Psoas muscle (tissue), 8 donors: ENCODE measurements around the gene ME1. TPM values are rescaled to one million over a fixed set of nuclear protein-coding genes. Genes with fewer than 3 reads are reported as not detected.
"Not testable (repeated sequence)": the region's sequence is repeated elsewhere in the genome, so short reads cannot be mapped to it uniquely, and the experiment has no call there.

ENCODE experiments used
- ATAC-seq, 4 donors: fragments of 200-7000 bp; cut with Tn5 transposase; one replicate each; pipeline ENCODE4 v1.9.1; 2020; ENCODE audit warnings: moderate library complexity in 3 of 4, mild to moderate bottlenecking in 2 of 4
- DNase-seq, 2 donors: peaks; one replicate each; pipeline ENCODE4 v3.0.0-alpha.2; 2020
- H3K27ac ChIP-seq: fragments of 200-600 bp; one replicate; pipeline ENCODE4 v1.8.0; 2022
- H3K27me3 ChIP-seq, 3 donors: fragments of 200-600 bp in 1 of 3; one replicate each; pipeline versions ENCODE4 v1.6.1 to v1.8.0; 2013 to 2022; ENCODE audit warnings: low read length in 2 of 3, mild to moderate bottlenecking in 2 of 3, moderate library complexity in 1 of 3; ENCODE audit not compliant: insufficient read depth in 3 of 3
- H3K36me3 ChIP-seq, 2 donors: fragments of 200-600 bp in 1 of 2; one replicate each; pipeline versions ENCODE4 v1.6.1 to v1.8.0; 2013 to 2022; ENCODE audit warnings: low read depth in 1 of 2, mild to moderate bottlenecking in 1 of 2, moderate library complexity in 1 of 2; ENCODE audit not compliant: insufficient read depth in 1 of 2
- H3K4me1 ChIP-seq: fragments of 200-600 bp; one replicate; pipeline ENCODE4 v1.8.0; 2022
- H3K4me3 ChIP-seq: fragments of 200-600 bp; one replicate; pipeline ENCODE4 v1.8.0; 2022; ENCODE audit warnings: mild to moderate bottlenecking
- H3K9me3 ChIP-seq: fragments of 200-600 bp; one replicate; pipeline ENCODE4 v1.8.0; 2022
- CTCF ChIP-seq: fragments of 200-600 bp; IDR thresholded peaks from one replicate; pipeline ENCODE4 v1.8.0; 2022; ENCODE audit warnings: antibody characterized with exemption
- WGBS, 3 donors: extraction: QIAGEN DNeasy Blood & Tissue Kit; methylation state at CpG; one replicate each; pipeline versions ENCODE4 v1.1.6 to v1.1.7; 2013; 5-methylcytosine and 5-hydroxymethylcytosine counted together
- intact Hi-C, 2 donors: fragments of 100-400 bp; cut with DNase I; formaldehyde crosslinking; loops; one replicate each; pipeline versions ENCODE4 v1.11.0 to v1.14.2; 2022
- polyA plus RNA-seq, 3 donors: library from polyadenylated mRNA; stranded (reverse); fragments of 200-250 nt; gene quantifications; one replicate each; pipeline ENCODE4 v1.2.3, GENCODE V29; 2013
- total RNA-seq, 4 donors: library from RNA; stranded (reverse); fragmentation: NEBNext Ultra II Directional in 2 of 4; extraction: Animal tissue kit (Norgen Biotek cat#: 25700) in 2 of 4; gene quantifications; one replicate each; pipeline versions ENCODE4 v1.2.1 to v1.2.4, GENCODE V29; 2021 to 2023
- donor health status: healthy with polysubstance abuse.
- donor health status: DM: no; HTN: no; CAD: no; lungs with moderate emphysema.
- donor health status: Bipolar disorder and iron deficiency.
- donor health status: healthy.
- donor health status: DM: yes; HTN: yes; CAD: no.
- donor health status: DM: no; HTN: no; CAD: no.
- donor health status: DM: no; HTN: no; CAD: no.
- donor health status: DM: yes; HTN: yes; CAD: no.

ME1 gene
- total and polyA plus RNA-seq, 7 donors = 13.5 to 52.2 (median 33.2) TPM

- no peak for ATAC-seq
- no peaks in the 10 kb centered on the region for H3K4me1 ChIP-seq
- intact Hi-C loops = no loop called here
Observed at GRCh38 chr6:83459663-83460062, 28.8 kb upstream of the ME1 start.

GRCh38 chr6:83450015-83450414 lies 19.2 kb upstream of the ME1 start:
- DNase-seq, H3K4me3 ChIP-seq, H3K27me3 ChIP-seq, intact Hi-C loops, H3K36me3 ChIP-seq, H3K9me3 ChIP-seq, ATAC-seq, H3K4me1 ChIP-seq, H3K27ac ChIP-seq: not testable (repeated sequence)
- 94 to 95% (median 94%) methylated on average over 6 of the region's 6 CpGs for WGBS, 3 donors

More at GRCh38 chr6:83459663-83460062, 28.8 kb upstream of the ME1 start:
- Histone ChIP-seq H3K9me3 (no peaks in the 10 kb centered on the region), H3K36me3 (no peaks in the 10 kb centered on the region), H3K27ac (no peak overlapping the region), H3K4me3 (no peak overlapping the region), H3K27me3 (no peaks in the 10 kb centered on the region)
- DNase-seq = no peak
- TF ChIP-seq CTCF = no peak

- DNase-seq, H3K27ac ChIP-seq, H3K9me3 ChIP-seq, H3K27me3 ChIP-seq, H3K4me1 ChIP-seq, H3K4me3 ChIP-seq, intact Hi-C loops, H3K36me3 ChIP-seq, ATAC-seq: not testable (repeated sequence)
- 89 to 93% (median 92%) methylated on average over 9 of the region's 9 CpGs for WGBS, 3 donors
Observed at GRCh38 chr6:83444086-83444699, 13.3 kb upstream of the ME1 start.

GRCh38 chr6:83443516-83443915 lies 12.7 kb upstream of the ME1 start:
- TF ChIP-seq CTCF = no peak
- Histone ChIP-seq H3K4me3 (no peak overlapping the region), H3K4me1 (no peaks in the 10 kb centered on the region), H3K36me3 (no peaks in the 10 kb centered on the region), H3K27me3 (no peaks in the 10 kb centered on the region), H3K27ac (no peak overlapping the region), H3K9me3 (no peaks in the 10 kb centered on the region)
- intact Hi-C loops = no loop called here
- WGBS, 3 donors = 73 to 90% (median 88%) methylated on average over 4 of the region's 4 CpGs
- no peak for DNase-seq
- no peak for ATAC-seq

GRCh38 chr6:83442752-83443151 lies 11.9 kb upstream of the ME1 start:
- Histone ChIP-seq H3K27me3 (no peaks in the 10 kb centered on the region), H3K36me3 (no peaks in the 10 kb centered on the region), H3K9me3 (no peaks in the 10 kb centered on the region), H3K27ac (no peak overlapping the region), H3K4me3 (no peak overlapping the region), H3K4me1 (no peaks in the 10 kb centered on the region)
- DNase-seq (no peak), ATAC-seq (no peak)
- 66 to 74% (median 68%) methylated on average over 2 of the region's 2 CpGs for WGBS, 3 donors
- no peak for TF ChIP-seq CTCF
- intact Hi-C loops = no loop called here

GRCh38 chr6:83439201-83439600 lies 8.3 kb upstream of the ME1 start:
- no peak for TF ChIP-seq CTCF
- Histone ChIP-seq H3K27me3 (no peaks in the 10 kb centered on the region), H3K27ac (no peak overlapping the region), H3K4me1 (no peaks in the 10 kb centered on the region), H3K4me3 (no peak overlapping the region), H3K9me3 (no peaks in the 10 kb centered on the region), H3K36me3 (no peaks in the 10 kb centered on the region)
- no peak for ATAC-seq
- WGBS, 3 donors = 37 to 43% (median 40%) methylated on average over 2 of the region's 2 CpGs
- intact Hi-C loops = no loop called here
- DNase-seq = no peak
